Measurements from ENCODE around the gene WNT3A. TPM values are rescaled to one million over a fixed set of nuclear protein-coding genes. Genes with fewer than 3 reads are reported as not detected.

WNT3A gene
- total and polyA plus RNA-seq, 9 of the 15 experiments (the other 6 are each of a cell fraction or from before 2014, with no cell fraction given), result not detected

DNA sequence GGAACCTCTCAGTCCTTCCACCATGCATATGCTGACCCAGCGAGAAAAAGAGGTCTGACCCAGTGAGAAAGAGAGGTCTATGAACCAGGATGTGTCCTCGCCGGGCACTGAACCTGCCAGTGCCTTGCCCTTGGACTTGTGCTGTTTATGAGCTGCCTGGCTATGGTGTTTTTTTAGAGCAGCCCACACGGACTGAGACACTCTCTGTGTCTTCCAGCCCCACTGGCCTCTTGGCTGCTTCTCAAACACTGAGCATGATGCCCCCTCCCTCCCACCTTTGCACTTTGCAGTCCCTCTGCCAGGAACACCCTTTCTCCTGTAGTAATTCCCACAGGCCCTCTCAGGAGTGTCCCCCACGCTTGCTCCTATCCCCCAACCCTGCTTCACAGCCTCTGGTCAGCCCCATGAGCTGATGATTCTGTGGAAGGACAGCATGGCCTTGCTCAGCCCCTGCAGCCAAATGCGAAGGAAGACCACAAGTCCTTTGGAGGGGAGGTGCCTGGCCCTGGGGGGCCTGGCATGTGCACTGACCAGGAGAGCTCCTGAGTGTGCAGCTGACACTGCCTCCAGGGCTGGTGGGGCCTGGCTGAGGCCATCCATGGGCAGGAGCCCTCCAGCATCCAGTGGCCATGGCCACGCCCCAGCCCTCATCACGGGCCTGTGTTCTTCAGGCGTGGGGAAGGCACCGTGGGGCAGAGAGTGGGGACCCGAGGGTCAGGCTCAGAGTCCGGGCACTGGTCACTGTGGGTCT lies 23.8 kb downstream of the WNT3A start:
- H3K9me3 ChIP-seq (replicated peaks; ENCODE audit: control insufficient read depth, insufficient read depth, low read depth, low read length), result no peaks in the 10 kb centered on the region
- no peaks in the 10 kb centered on the region for H3K9me1 ChIP-seq (ENCODE audit: control insufficient read depth, insufficient read depth, low read length)
- H3K9ac ChIP-seq (ENCODE audit: insufficient read depth in 1 of 2, low read depth in 2 of 2, low read length in 2 of 2), result peak overlapping the region in 1 of 2 experiments; percentile 46; a peak in 1 of 4 replicates
- ChIA-PET POLR2A (interaction anchor here (1.1 to 1.2 kb wide), 2 partner anchors 13 to 14 kb away, joined by 3 read pairs; no protein-coding TSS in a partner anchor), CTCF (ENCODE audit: low intra/inter-chr PET ratio) (no interaction called here)
- no peak overlapping the region for H2AFZ ChIP-seq (ENCODE audit: low read depth, low read length)
- peaks cover 19 to 43% of the 10 kb centered on the region in 2 experiments for H3K27me3 ChIP-seq (ENCODE audit: control insufficient read depth in 2 of 2, insufficient read depth in 2 of 2, low read length in 2 of 2)
- H3K36me3 ChIP-seq (ENCODE audit: control insufficient read depth, insufficient read depth, low read length), result no peaks in the 10 kb centered on the region
- no peak overlapping the region for H3K27ac ChIP-seq (ENCODE audit: extremely low read depth, low read depth, low read length)
- H3K4me2 ChIP-seq (ENCODE audit: insufficient read depth, low read length), result no peak overlapping the region
- FAIRE-seq, result no peak
- H3K4me1 ChIP-seq (replicated peaks in 1 of 2; ENCODE audit: control insufficient read depth in 2 of 2, insufficient read depth in 2 of 2, low read length in 2 of 2), result peaks cover 0 to 5% of the 10 kb centered on the region in 2 experiments; a peak in 1 of 5 replicates
- no peak overlapping the region for H3K4me3 ChIP-seq
- TF ChIP-seq CBFA2T3 (IDR thresholded peaks at IDR 0.05), result no peak
- TF ChIP-seq HDAC2 (IDR thresholded peaks at IDR 0.05), result no peak
- TF ChIP-seq, protein P1, sequence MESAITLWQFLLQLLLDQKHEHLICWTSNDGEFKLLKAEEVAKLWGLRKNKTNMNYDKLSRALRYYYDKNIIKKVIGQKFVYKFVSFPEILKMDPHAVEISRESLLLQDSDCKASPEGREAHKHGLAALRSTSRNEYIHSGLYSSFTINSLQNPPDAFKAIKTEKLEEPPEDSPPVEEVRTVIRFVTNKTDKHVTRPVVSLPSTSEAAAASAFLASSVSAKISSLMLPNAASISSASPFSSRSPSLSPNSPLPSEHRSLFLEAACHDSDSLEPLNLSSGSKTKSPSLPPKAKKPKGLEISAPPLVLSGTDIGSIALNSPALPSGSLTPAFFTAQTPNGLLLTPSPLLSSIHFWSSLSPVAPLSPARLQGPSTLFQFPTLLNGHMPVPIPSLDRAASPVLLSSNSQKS (CRISPR knock-in tag; IDR thresholded peaks at IDR 0.05), result no peak
- TF ChIP-seq ZFP1 (CRISPR knock-in tag; IDR thresholded peaks at IDR 0.05), result no peak
- TF ChIP-seq, protein P2, sequence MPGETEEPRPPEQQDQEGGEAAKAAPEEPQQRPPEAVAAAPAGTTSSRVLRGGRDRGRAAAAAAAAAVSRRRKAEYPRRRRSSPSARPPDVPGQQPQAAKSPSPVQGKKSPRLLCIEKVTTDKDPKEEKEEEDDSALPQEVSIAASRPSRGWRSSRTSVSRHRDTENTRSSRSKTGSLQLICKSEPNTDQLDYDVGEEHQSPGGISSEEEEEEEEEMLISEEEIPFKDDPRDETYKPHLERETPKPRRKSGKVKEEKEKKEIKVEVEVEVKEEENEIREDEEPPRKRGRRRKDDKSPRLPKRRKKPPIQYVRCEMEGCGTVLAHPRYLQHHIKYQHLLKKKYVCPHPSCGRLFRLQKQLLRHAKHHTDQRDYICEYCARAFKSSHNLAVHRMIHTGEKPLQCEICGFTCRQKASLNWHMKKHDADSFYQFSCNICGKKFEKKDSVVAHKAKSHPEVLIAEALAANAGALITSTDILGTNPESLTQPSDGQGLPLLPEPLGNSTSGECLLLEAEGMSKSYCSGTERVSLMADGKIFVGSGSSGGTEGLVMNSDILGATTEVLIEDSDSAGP (CRISPR knock-in tag; IDR thresholded peaks at IDR 0.05), result no peak
- no peak for TF ChIP-seq ZNF23 (CRISPR knock-in tag; IDR thresholded peaks at IDR 0.05)
- no peak for TF ChIP-seq SMC3 (conservative IDR thresholded peaks at IDR 0.05; ENCODE audit: insufficient read depth, low read depth, low read length)
- no peak for TF ChIP-seq FOXA3 (CRISPR knock-in tag; conservative IDR thresholded peaks at IDR 0.05 in 1 of 2, IDR thresholded peaks at IDR 0.05 in 1 of 2)
- TF ChIP-seq, protein P3, sequence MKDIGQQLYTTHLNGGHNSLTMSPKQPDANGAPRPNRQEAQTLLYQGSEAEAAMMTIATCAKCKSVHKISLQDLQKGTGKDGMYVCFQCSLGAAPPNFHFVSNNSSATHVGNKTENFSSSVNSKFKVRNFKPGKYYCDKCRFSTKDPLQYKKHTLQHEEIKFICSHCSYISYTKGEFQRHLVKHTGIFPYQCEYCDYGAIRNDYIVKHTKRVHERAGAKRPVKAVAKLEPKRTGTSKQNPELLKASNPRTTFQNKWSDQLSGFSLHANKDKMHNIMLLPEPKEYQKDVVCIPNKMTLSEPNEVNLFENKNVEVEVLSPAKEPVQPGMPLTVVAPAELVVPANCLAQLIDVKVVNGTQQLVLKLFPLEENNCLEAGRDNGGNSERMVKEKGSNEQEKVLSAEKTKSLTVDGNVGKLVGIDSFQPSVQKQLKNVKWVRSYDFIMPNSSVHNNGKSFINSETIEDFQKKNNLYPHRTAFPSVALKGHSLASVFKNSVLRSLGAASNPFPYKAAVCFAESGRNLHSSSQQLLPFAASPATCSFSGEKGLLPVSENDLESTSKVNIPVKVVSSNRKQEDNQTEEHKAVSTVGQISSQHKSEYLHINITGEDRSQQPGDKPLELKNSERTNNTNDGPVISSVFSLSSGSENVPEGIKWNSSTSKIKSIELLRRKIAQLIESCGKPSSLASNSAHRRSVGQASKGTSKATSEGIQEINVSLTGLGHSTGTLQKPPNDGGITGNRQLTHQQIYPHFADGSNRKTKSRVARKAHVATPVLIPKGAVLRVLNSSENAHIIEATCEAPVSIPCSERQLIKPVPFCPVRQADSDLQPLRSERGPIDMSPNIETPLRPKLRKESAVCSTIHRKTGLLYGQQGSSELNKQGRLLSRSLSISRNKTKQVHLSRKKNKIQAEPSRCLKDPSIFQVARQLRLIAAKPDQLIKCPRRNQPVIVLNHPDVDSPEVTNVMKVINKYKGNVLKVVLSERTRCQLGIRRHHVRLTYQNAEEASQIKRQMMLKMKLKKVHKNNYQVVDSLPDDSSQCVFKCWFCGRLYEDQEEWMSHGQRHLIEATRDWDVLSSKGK (CRISPR knock-in tag; IDR thresholded peaks at IDR 0.05), result no peak
- TF ChIP-seq, protein P4, sequence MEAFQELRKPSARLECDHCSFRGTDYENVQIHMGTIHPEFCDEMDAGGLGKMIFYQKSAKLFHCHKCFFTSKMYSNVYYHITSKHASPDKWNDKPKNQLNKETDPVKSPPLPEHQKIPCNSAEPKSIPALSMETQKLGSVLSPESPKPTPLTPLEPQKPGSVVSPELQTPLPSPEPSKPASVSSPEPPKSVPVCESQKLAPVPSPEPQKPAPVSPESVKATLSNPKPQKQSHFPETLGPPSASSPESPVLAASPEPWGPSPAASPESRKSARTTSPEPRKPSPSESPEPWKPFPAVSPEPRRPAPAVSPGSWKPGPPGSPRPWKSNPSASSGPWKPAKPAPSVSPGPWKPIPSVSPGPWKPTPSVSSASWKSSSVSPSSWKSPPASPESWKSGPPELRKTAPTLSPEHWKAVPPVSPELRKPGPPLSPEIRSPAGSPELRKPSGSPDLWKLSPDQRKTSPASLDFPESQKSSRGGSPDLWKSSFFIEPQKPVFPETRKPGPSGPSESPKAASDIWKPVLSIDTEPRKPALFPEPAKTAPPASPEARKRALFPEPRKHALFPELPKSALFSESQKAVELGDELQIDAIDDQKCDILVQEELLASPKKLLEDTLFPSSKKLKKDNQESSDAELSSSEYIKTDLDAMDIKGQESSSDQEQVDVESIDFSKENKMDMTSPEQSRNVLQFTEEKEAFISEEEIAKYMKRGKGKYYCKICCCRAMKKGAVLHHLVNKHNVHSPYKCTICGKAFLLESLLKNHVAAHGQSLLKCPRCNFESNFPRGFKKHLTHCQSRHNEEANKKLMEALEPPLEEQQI (IDR thresholded peaks at IDR 0.05), result no peak
- no peak for TF ChIP-seq CREB1 (IDR thresholded peaks at IDR 0.05)
- no peak for TF ChIP-seq CREB1 (CRISPR knock-in tag; IDR thresholded peaks at IDR 0.05)
- H3K79me2 ChIP-seq (ENCODE audit: control insufficient read depth, insufficient read depth, low read length), result no peaks in the 10 kb centered on the region
- no peaks in the 10 kb centered on the region for H4K20me1 ChIP-seq (replicated peaks; ENCODE audit: control insufficient read depth, insufficient read depth, low read length)
- intact Hi-C loops (cut with micrococcal nuclease) (no loop called here), in situ Hi-C loops (cut with MboI) (no loop called here)
- 2% methylated on average over 12 of the region's 12 CpGs for WGBS (ENCODE audit: insufficient coverage, low coverage, missing lambda C conversion rate)
- no peak for DNase-seq (ENCODE audit: extremely low read depth in 1 of 4, low spot score in 3 of 4)
- BruUV-seq (replicated peaks), result no TSS peak
- ATAC-seq, result no peak
